Vagina (tissue), 2 donors: ENCODE results near the gene SERPINI1. TPM values are rescaled to one million over a fixed set of nuclear protein-coding genes. Genes with fewer than 3 reads are reported as not detected.

ENCODE experiments used
- DNase-seq, 2 donors: peaks; one replicate each; pipeline ENCODE4 v3.0.0-alpha.2; 2017; ENCODE audit errors: extremely low spot score in 2 of 2
- H3K27ac ChIP-seq: fragments of 200-600 bp; sonication (generic); one replicate; pipeline ENCODE4 v1.5.1; 2019
- H3K27me3 ChIP-seq: fragments of 200-600 bp; sonication (generic); one replicate; pipeline ENCODE4 v1.5.1; 2019
- H3K36me3 ChIP-seq, 2 donors: fragments of 200-600 bp; sonication (generic); one replicate each; pipeline ENCODE4 v1.5.1; 2017 to 2019
- H3K4me1 ChIP-seq: fragments of 200-600 bp; sonication (generic); one replicate; pipeline ENCODE4 v1.5.1; 2019
- H3K4me3 ChIP-seq, 2 donors: fragments of 200-600 bp; sonication (generic); 1 replicate in 1 of 2; 2 replicates in 1 of 2; pipeline ENCODE4 v1.5.1; 2016 to 2019
- H3K9me3 ChIP-seq: fragments of 200-600 bp; sonication (generic); one replicate; pipeline ENCODE4 v1.5.1; 2019
- CTCF ChIP-seq, 3 experiments: fragments of 450-650 bp in 2 of 3; fragments of 200-600 bp in 1 of 3; sonication (generic) in 1 of 3; IDR thresholded peaks; one replicate each; pipeline ENCODE4 v1.5.1; 2017 to 2019; ENCODE audit warnings: antibody characterized with exemption in 3 of 3, mild to moderate bottlenecking in 2 of 3, moderate library complexity in 2 of 3
- POLR2A ChIP-seq, 2 donors: fragments of 450-650 bp; IDR thresholded peaks; one replicate each; pipeline ENCODE4 v1.6.1; 2017; ENCODE audit warnings: antibody characterized with exemption in 2 of 2, mild to moderate bottlenecking in 2 of 2, moderate library complexity in 2 of 2
- POLR2AphosphoS5 ChIP-seq, 2 donors: sonication (generic); formaldehyde crosslinking; IDR thresholded peaks; one replicate each; pipeline ENCODE4 v1.9.0; 2017; ENCODE audit warnings: antibody characterized with exemption in 2 of 2, mild to moderate bottlenecking in 2 of 2, low read depth in 1 of 2; ENCODE audit not compliant: insufficient read depth in 1 of 2
- intact Hi-C: fragments of 100-400 bp; cut with DNase I; formaldehyde crosslinking; loops from one replicate; pipeline ENCODE4 v1.15.1; 2023
- total RNA-seq: library from RNA; depleted of rRNA; stranded (reverse); fragments of >200 nt; gene quantifications from one replicate; pipeline ENCODE4 v1.2.3, GENCODE V29; 2016

The SERPINI1 gene
- total RNA-seq, 1 donor from 2014 or later: 13.8 TPM

- H3K27me3 ChIP-seq: no peaks in the 10 kb centered on the region
- H3K36me3 ChIP-seq: no peaks in the 10 kb centered on the region
- TF ChIP-seq POLR2AphosphoS5 (IDR thresholded peaks at IDR 0.05; ENCODE audit: insufficient read depth in 1 of 2, low read depth in 1 of 2) (no peak), POLR2A (IDR thresholded peaks at IDR 0.05) (no peak), CTCF (IDR thresholded peaks at IDR 0.05) (no peak)
Measured at GRCh38 chr3:167749728-167750127, 14.2 kb downstream of the SERPINI1 start.

GRCh38 chr3:167750272-167750971 lies 14.9 kb downstream of the SERPINI1 start:
- TF ChIP-seq POLR2AphosphoS5 (IDR thresholded peaks at IDR 0.05; ENCODE audit: insufficient read depth in 1 of 2, low read depth in 1 of 2): no peak
- no peak for DNase-seq
- Histone ChIP-seq H3K27me3 (no peaks in the 10 kb centered on the region), H3K36me3 (no peaks in the 10 kb centered on the region), H3K4me1 (no peaks in the 10 kb centered on the region), H3K9me3 (no peaks in the 10 kb centered on the region), H3K27ac (no peak overlapping the region), H3K4me3 (no peak overlapping the region)
- intact Hi-C loops: no loop called here

More at GRCh38 chr3:167749728-167750127, 14.2 kb downstream of the SERPINI1 start:
- H3K27ac ChIP-seq: no peak overlapping the region
- H3K9me3 ChIP-seq: no peaks in the 10 kb centered on the region
- no peaks in the 10 kb centered on the region for H3K4me1 ChIP-seq
- H3K4me3 ChIP-seq: no peak overlapping the region
- DNase-seq: no peak
- intact Hi-C loops: no loop called here

GRCh38 chr3:167754049-167754448 lies 18.5 kb downstream of the SERPINI1 start:
- H3K4me3 ChIP-seq: no peak overlapping the region
- no peaks in the 10 kb centered on the region for H3K4me1 ChIP-seq
- intact Hi-C loops: no loop called here
- H3K36me3 ChIP-seq: no peaks in the 10 kb centered on the region
- H3K27me3 ChIP-seq: no peaks in the 10 kb centered on the region
- no peaks in the 10 kb centered on the region for H3K9me3 ChIP-seq
- no peak for DNase-seq
- TF ChIP-seq CTCF (IDR thresholded peaks at IDR 0.05): no peak
- no peak for TF ChIP-seq POLR2A (IDR thresholded peaks at IDR 0.05)
- no peak for TF ChIP-seq POLR2AphosphoS5 (IDR thresholded peaks at IDR 0.05; ENCODE audit: insufficient read depth in 1 of 2, low read depth in 1 of 2)
- H3K27ac ChIP-seq: no peak overlapping the region

GRCh38 chr3:167761302-167761701 lies 25.8 kb downstream of the SERPINI1 start:
- Histone ChIP-seq H3K4me3 (no peak overlapping the region), H3K27me3 (no peaks in the 10 kb centered on the region), H3K9me3 (no peaks in the 10 kb centered on the region), H3K4me1 (no peaks in the 10 kb centered on the region), H3K36me3 (no peaks in the 10 kb centered on the region), H3K27ac (no peak overlapping the region)
- TF ChIP-seq CTCF (IDR thresholded peaks at IDR 0.05) (no peak), POLR2A (IDR thresholded peaks at IDR 0.05) (no peak), POLR2AphosphoS5 (IDR thresholded peaks at IDR 0.05; ENCODE audit: insufficient read depth in 1 of 2, low read depth in 1 of 2) (no peak)
- DNase-seq: no peak
- intact Hi-C loops: no loop called here

- Histone ChIP-seq H3K36me3 (no peaks in the 10 kb centered on the region), H3K4me3 (no peak overlapping the region), H3K4me1 (no peaks in the 10 kb centered on the region), H3K27ac (no peak overlapping the region), H3K9me3 (no peaks in the 10 kb centered on the region), H3K27me3 (no peaks in the 10 kb centered on the region)
- DNase-seq: no peak
- TF ChIP-seq POLR2A (IDR thresholded peaks at IDR 0.05) (no peak), POLR2AphosphoS5 (IDR thresholded peaks at IDR 0.05; ENCODE audit: insufficient read depth in 1 of 2, low read depth in 1 of 2) (no peak)
- intact Hi-C loops: no loop called here
Measured at GRCh38 chr3:167762296-167762695, 26.8 kb downstream of the SERPINI1 start.

- Histone ChIP-seq H3K4me1 (no peaks in the 10 kb centered on the region), H3K9me3 (no peaks in the 10 kb centered on the region), H3K4me3 (no peak overlapping the region)
Measured at GRCh38 chr3:167772992-167773391, 37.5 kb downstream of the SERPINI1 start.

More at GRCh38 chr3:167772992-167773391, 37.5 kb downstream of the SERPINI1 start:
- H3K27ac ChIP-seq: no peak overlapping the region
- TF ChIP-seq POLR2AphosphoS5 (IDR thresholded peaks at IDR 0.05; ENCODE audit: insufficient read depth in 1 of 2, low read depth in 1 of 2): no peak
- TF ChIP-seq POLR2A (IDR thresholded peaks at IDR 0.05): no peak
- no peak for TF ChIP-seq CTCF (IDR thresholded peaks at IDR 0.05)
- no peaks in the 10 kb centered on the region for H3K27me3 ChIP-seq
- no peak for DNase-seq
- H3K36me3 ChIP-seq: no peaks in the 10 kb centered on the region
- intact Hi-C loops: no loop called here
